ENCODE data around the gene FAM234B. TPM values are rescaled to one million over a fixed set of nuclear protein-coding genes. Genes with fewer than 3 reads are reported as not detected.
A peak's percentile ranks its signal among the peaks of the same experiment; 100 is the strongest.

FAM234B gene
- total and polyA plus RNA-seq, 2 of the 8 experiments (the other 6 are each of a cell fraction or from before 2014, with no cell fraction given) = 12.5 to 29.1 TPM

DNA sequence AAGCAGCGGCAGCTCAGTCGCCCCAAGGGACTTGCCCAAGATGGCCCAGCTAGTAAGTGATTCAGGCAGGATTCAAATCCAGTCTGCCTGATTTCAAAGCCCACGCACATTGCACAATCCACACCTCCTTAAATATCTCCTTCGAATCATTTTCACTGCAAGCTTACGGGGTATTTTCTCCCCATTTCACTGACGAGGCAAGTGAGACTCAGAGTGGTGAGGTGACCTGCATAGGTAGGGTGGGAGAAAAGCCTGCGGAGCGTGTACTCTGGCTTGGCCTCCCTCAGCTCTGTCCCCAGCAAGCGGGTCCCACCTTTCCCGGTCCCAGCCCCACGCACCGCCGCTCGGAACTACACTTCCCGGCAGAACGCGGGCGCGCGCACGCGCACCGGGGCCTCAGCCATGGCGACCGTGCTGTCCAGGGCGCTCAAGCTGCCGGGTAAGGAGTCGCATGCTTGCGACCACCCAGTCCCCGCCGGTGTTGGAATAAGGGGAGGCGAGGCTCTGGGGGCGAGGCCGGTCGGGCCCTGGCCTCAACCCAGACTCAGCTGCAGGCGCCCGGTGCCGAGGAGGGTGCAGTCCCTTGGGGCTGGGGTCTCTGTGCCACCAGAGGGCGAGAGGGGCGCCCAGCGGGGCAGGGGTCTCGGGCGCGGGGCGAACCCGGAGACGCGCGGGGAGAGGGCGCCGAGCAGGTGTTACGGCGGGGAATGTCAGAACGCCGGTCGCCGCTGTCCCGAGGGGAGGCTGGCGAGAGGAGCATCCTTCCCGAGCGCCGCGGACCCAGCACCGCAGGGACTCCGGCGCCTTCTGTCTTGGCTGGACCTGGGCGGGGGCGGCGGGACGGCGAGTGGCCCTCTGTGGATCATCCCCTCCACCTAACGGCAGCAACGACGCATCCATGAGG, at the start of gene FAM234B (continued):
- TF ChIP-seq RNF2 (IDR thresholded peaks at IDR 0.05; ENCODE audit: borderline replicate concordance, low read depth, low read length, missing control alignments, poor library complexity, severe bottlenecking) = no peak
- TF ChIP-seq CBX8 (IDR thresholded peaks at IDR 0.05; ENCODE audit: borderline replicate concordance, low read depth, low read length) = no peak
- no peak for TF ChIP-seq POU5F1 (IDR thresholded peaks at IDR 0.05; ENCODE audit: low read depth, low read length)
- peak; percentile 32; the same call in 1 of the 2 replicates for TF ChIP-seq TBP (IDR thresholded peaks at IDR 0.05; ENCODE audit: low read depth, low read length)
